ENCODE data around the gene TDRD3.
"Not testable (repeated sequence)": the region's sequence is repeated elsewhere in the genome, so short reads cannot be mapped to it uniquely, and the experiment has no call there.

Gene TDRD3

GRCh38 chr13:60398379-60398891 is 1.4 kb downstream of the TDRD3 start:
- DNase-seq (ENCODE audit: low read depth, low spot score): no peak

- DNase-seq (ENCODE audit: low read depth, low spot score): no peak
Observed at GRCh38 chr13:60398907-60399589, 2.0 kb downstream of the TDRD3 start.

- DNase-seq (ENCODE audit: low read depth, low spot score): no peak
Observed at GRCh38 chr13:60402022-60402421, 5.0 kb downstream of the TDRD3 start.

- DNase-seq (ENCODE audit: low read depth, low spot score): no peak
Observed at GRCh38 chr13:60407095-60407494, 10.1 kb downstream of the TDRD3 start.

GRCh38 chr13:60407852-60408251 is 10.8 kb downstream of the TDRD3 start:
- not testable (repeated sequence) for DNase-seq (ENCODE audit: low read depth, low spot score)

- DNase-seq (ENCODE audit: low read depth, low spot score): not testable (repeated sequence)
Observed at GRCh38 chr13:60409574-60410292, 12.7 kb downstream of the TDRD3 start.

- no peak for DNase-seq (ENCODE audit: low read depth, low spot score)
Observed at GRCh38 chr13:60410299-60410698, 13.3 kb downstream of the TDRD3 start.

GRCh38 chr13:60411464-60411863 is 14.4 kb downstream of the TDRD3 start:
- DNase-seq (ENCODE audit: low read depth, low spot score): no peak

GRCh38 chr13:60411983-60412382 is 15.0 kb downstream of the TDRD3 start:
- DNase-seq (ENCODE audit: low read depth, low spot score): no peak

GRCh38 chr13:60412909-60413616 is 16.0 kb downstream of the TDRD3 start:
- DNase-seq (ENCODE audit: low read depth, low spot score): no peak

- no peak for DNase-seq (ENCODE audit: low read depth, low spot score)
Observed at GRCh38 chr13:60414177-60414576, 17.2 kb downstream of the TDRD3 start.

- DNase-seq (ENCODE audit: low read depth, low spot score): no peak
Observed at GRCh38 chr13:60417734-60418133, 20.7 kb downstream of the TDRD3 start.

- no peak for DNase-seq (ENCODE audit: low read depth, low spot score)
Observed at GRCh38 chr13:60418954-60419353, 21.9 kb downstream of the TDRD3 start.

GRCh38 chr13:60425332-60425731 is 28.3 kb downstream of the TDRD3 start:
- DNase-seq (ENCODE audit: low read depth, low spot score): no peak

GRCh38 chr13:60426075-60426474 is 29.1 kb downstream of the TDRD3 start:
- DNase-seq (ENCODE audit: low read depth, low spot score): no peak

- DNase-seq (ENCODE audit: low read depth, low spot score): no peak
Observed at GRCh38 chr13:60427285-60427684, 30.3 kb downstream of the TDRD3 start.

- no peak for DNase-seq (ENCODE audit: low read depth, low spot score)
Observed at GRCh38 chr13:60431108-60431700, 34.2 kb downstream of the TDRD3 start.

GRCh38 chr13:60433505-60433904 is 36.5 kb downstream of the TDRD3 start:
- DNase-seq (ENCODE audit: low read depth, low spot score): no peak

- no peak for DNase-seq (ENCODE audit: low read depth, low spot score)
Observed at GRCh38 chr13:60435762-60436374, 38.8 kb downstream of the TDRD3 start.

- DNase-seq (ENCODE audit: low read depth, low spot score): no peak
Observed at GRCh38 chr13:60439201-60439600, 42.2 kb downstream of the TDRD3 start.

- DNase-seq (ENCODE audit: low read depth, low spot score): no peak
Observed at GRCh38 chr13:60441761-60442160, 44.7 kb downstream of the TDRD3 start.

Data from brain pericyte (primary cell).